ENCODE measurements around the gene AZIN2. TPM values are rescaled to one million over a fixed set of nuclear protein-coding genes. Genes with fewer than 3 reads are reported as not detected.
A peak's percentile ranks its signal among the peaks of the same experiment; 100 is the strongest.

The AZIN2 gene
- total RNA-seq, 3 donors from 2014 or later: 1.9 to 11.8 (median 7.9) TPM

- intact Hi-C loops (cut with DNase I; ENCODE audit: low total_unique reads): loop anchor here (10.0 kb wide), 1 partner anchor 160 kb away; no protein-coding TSS in a partner anchor
- no peaks in the 10 kb centered on the region for H3K27me3 ChIP-seq
- no peaks in the 10 kb centered on the region for H3K9me3 ChIP-seq
- TF ChIP-seq POLR2AphosphoS5 (IDR thresholded peaks at IDR 0.05): no peak
- TF ChIP-seq POLR2A (IDR thresholded peaks at IDR 0.05): no peak
- TF ChIP-seq CTCF (IDR thresholded peaks at IDR 0.05): no peak
- H3K27ac ChIP-seq: no peak overlapping the region
- DNase-seq (ENCODE audit: low spot score in 2 of 2): no peak
- no peak overlapping the region for H3K4me3 ChIP-seq
- peaks cover 0 to 2% of the 10 kb centered on the region in 2 donors for H3K4me1 ChIP-seq
- H3K36me3 ChIP-seq: no peaks in the 10 kb centered on the region
These were observed 13.5 kb downstream of the AZIN2 start for GRCh38 chr1:33094486-33094885.

- no peak overlapping the region for H3K27ac ChIP-seq
- intact Hi-C loops (cut with DNase I; ENCODE audit: low total_unique reads): loop anchor here (10.0 kb wide), 1 partner anchor 160 kb away; no protein-coding TSS in a partner anchor
- H3K27me3 ChIP-seq: no peaks in the 10 kb centered on the region
- peak; percentile 90 to 96 (median 92) for TF ChIP-seq CTCF (IDR thresholded peaks at IDR 0.05)
- TF ChIP-seq POLR2AphosphoS5 (IDR thresholded peaks at IDR 0.05): no peak
- H3K36me3 ChIP-seq: no peaks in the 10 kb centered on the region
- no peaks in the 10 kb centered on the region for H3K9me3 ChIP-seq
- H3K4me3 ChIP-seq: no peak overlapping the region
- DNase-seq (ENCODE audit: low spot score in 2 of 2): peak; percentile 55 to 60
- peaks cover 0 to 3% of the 10 kb centered on the region in 2 donors for H3K4me1 ChIP-seq
These were observed 14.1 kb downstream of the AZIN2 start for GRCh38 chr1:33094971-33095604.

GRCh38 chr1:33096363-33097005 lies 15.5 kb downstream of the AZIN2 start:
- Histone ChIP-seq H3K27me3 (no peaks in the 10 kb centered on the region), H3K4me3 (no peak overlapping the region), H3K4me1 (peaks cover 0 to 3% of the 10 kb centered on the region in 2 donors), H3K9me3 (no peaks in the 10 kb centered on the region), H3K36me3 (no peaks in the 10 kb centered on the region), H3K27ac (peak overlapping the region in 1 of 2 donors; percentile 15)
- intact Hi-C loops (cut with DNase I; ENCODE audit: low total_unique reads): loop anchor here (10.0 kb wide), 1 partner anchor 162 kb away; no protein-coding TSS in a partner anchor
- no peak for DNase-seq (ENCODE audit: low spot score in 2 of 2)
- no peak for TF ChIP-seq POLR2A (IDR thresholded peaks at IDR 0.05)
- TF ChIP-seq CTCF (IDR thresholded peaks at IDR 0.05): no peak

- H3K4me1 ChIP-seq: peaks cover 0 to 3% of the 10 kb centered on the region in 2 donors
- H3K9me3 ChIP-seq: no peaks in the 10 kb centered on the region
- H3K4me3 ChIP-seq: no peak overlapping the region
- no peaks in the 10 kb centered on the region for H3K27me3 ChIP-seq
- TF ChIP-seq POLR2AphosphoS5 (IDR thresholded peaks at IDR 0.05): no peak
- TF ChIP-seq CTCF (IDR thresholded peaks at IDR 0.05): no peak
- no peak for TF ChIP-seq POLR2A (IDR thresholded peaks at IDR 0.05)
- no peak for DNase-seq (ENCODE audit: low spot score in 2 of 2)
- no peak overlapping the region for H3K27ac ChIP-seq
- H3K36me3 ChIP-seq: no peaks in the 10 kb centered on the region
- intact Hi-C loops (cut with DNase I; ENCODE audit: low total_unique reads): loop anchor here (10.0 kb wide), 1 partner anchor 162 kb away; no protein-coding TSS in a partner anchor
These were observed 16.2 kb downstream of the AZIN2 start for GRCh38 chr1:33097137-33097611.

GRCh38 chr1:33097762-33098161 lies 16.8 kb downstream of the AZIN2 start:
- intact Hi-C loops (cut with DNase I; ENCODE audit: low total_unique reads): loop anchor here (10.0 kb wide), 1 partner anchor 163 kb away; no protein-coding TSS in a partner anchor
- Histone ChIP-seq H3K36me3 (no peaks in the 10 kb centered on the region), H3K27ac (no peak overlapping the region), H3K9me3 (no peaks in the 10 kb centered on the region), H3K27me3 (no peaks in the 10 kb centered on the region), H3K4me1 (peaks cover 0 to 3% of the 10 kb centered on the region in 2 donors), H3K4me3 (no peak overlapping the region)
- peak in 1 of 2 donors; percentile 17 for DNase-seq (ENCODE audit: low spot score in 2 of 2)
- TF ChIP-seq POLR2AphosphoS5 (IDR thresholded peaks at IDR 0.05): no peak
- no peak for TF ChIP-seq CTCF (IDR thresholded peaks at IDR 0.05)
- TF ChIP-seq POLR2A (IDR thresholded peaks at IDR 0.05): no peak
